ENCODE results near the gene TET2. TPM values are rescaled to one million over a fixed set of nuclear protein-coding genes. Genes with fewer than 3 reads are reported as not detected.

TET2 gene
- total and polyA plus RNA-seq, 11 donors, result 2.9 to 25.6 (median 13.7) TPM

DNA sequence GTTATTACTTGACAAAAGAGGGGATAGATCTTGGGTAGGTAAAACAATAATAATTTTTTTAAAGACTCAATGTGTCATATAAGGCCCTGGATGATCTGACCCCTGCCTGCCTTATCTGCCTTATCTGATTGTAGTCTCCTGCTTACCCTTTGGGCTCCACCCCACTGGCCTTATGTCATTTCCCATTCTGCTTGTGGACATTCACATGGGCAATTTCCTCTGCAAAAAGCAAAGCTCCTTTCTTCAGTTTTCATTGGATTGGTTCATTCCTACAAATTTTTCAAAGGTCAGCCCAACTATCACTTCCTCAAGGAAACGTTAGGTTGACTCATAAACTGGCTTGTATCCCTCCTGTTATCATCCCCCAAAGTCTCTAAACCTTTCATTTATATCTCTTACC is 15.7 kb upstream of the TET2 start:
- Histone ChIP-seq H3K36me3 (no peaks in the 10 kb centered on the region), H3K4me1 (peaks cover 0 to 39% (median 0%) of the 10 kb centered on the region in 12 donors), H3K4me3 (no peak overlapping the region), H3K9me3 (no peaks in the 10 kb centered on the region), H3K27ac (peak overlapping the region in 1 of 12 donors; percentile 12), H3K27me3 (no peaks in the 10 kb centered on the region)
- no peak for DNase-seq
- intact Hi-C loops (cut with DNase I), result no loop called here
- TF ChIP-seq POLR2A (IDR thresholded peaks at IDR 0.05), result no peak
- no peak for TF ChIP-seq CTCF (IDR thresholded peaks at IDR 0.05)
- WGBS, 4 donors, result 43 to 58% (median 47%) methylated on average over 1 of the region's 1 CpG
- peak in 1 of 4 donors; percentile 34 for ATAC-seq

GRCh38 chr4:105133976-105134375 is 12.7 kb upstream of the TET2 start:
- WGBS, 4 donors, result 90 to 97% (median 94%) methylated on average over 2 of the region's 2 CpGs
- H3K4me1 ChIP-seq, result peaks cover 0 to 41% (median 0%) of the 10 kb centered on the region in 12 donors
- no peak for DNase-seq
- H3K4me3 ChIP-seq, result no peak overlapping the region
- H3K27ac ChIP-seq, result no peak overlapping the region
- intact Hi-C loops (cut with DNase I), result no loop called here
- H3K36me3 ChIP-seq, result no peaks in the 10 kb centered on the region
- TF ChIP-seq CTCF (IDR thresholded peaks at IDR 0.05) (no peak), POLR2A (IDR thresholded peaks at IDR 0.05) (no peak)
- H3K9me3 ChIP-seq, result no peaks in the 10 kb centered on the region
- H3K27me3 ChIP-seq, result no peaks in the 10 kb centered on the region
- ATAC-seq, result no peak

DNA sequence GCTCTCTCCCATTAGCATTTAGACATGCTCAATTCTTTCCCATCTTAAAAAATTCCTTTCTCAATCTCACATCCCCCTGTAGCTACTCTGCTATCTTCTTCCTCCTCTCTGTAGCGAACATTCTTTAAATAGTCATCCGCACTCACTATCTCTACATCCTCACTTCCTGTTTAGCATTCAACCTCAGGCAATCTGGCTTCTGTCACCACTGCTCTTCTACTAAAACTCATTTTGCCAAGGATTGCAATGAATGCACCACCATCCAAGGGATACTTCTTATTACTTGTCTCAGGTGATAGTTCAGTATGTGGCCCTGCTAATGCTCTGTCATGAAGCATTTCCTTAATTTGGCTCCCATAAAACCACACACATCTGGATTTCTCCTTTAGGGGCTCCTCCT is 10.9 kb upstream of the TET2 start:
- Histone ChIP-seq H3K4me1 (peaks cover 0 to 23% (median 0%) of the 10 kb centered on the region in 12 donors), H3K36me3 (no peaks in the 10 kb centered on the region), H3K27ac (peak overlapping the region in 1 of 12 donors; percentile 42), H3K9me3 (no peaks in the 10 kb centered on the region), H3K27me3 (no peaks in the 10 kb centered on the region), H3K4me3 (peak overlapping the region in 1 of 12 donors; percentile 9)
- TF ChIP-seq POLR2A (IDR thresholded peaks at IDR 0.05) (no peak), CTCF (IDR thresholded peaks at IDR 0.05) (no peak)
- no peak for ATAC-seq
- 8 to 20% (median 17%) methylated on average over 2 of the region's 2 CpGs for WGBS, 4 donors
- DNase-seq, result no peak
- intact Hi-C loops (cut with DNase I), result no loop called here

DNA sequence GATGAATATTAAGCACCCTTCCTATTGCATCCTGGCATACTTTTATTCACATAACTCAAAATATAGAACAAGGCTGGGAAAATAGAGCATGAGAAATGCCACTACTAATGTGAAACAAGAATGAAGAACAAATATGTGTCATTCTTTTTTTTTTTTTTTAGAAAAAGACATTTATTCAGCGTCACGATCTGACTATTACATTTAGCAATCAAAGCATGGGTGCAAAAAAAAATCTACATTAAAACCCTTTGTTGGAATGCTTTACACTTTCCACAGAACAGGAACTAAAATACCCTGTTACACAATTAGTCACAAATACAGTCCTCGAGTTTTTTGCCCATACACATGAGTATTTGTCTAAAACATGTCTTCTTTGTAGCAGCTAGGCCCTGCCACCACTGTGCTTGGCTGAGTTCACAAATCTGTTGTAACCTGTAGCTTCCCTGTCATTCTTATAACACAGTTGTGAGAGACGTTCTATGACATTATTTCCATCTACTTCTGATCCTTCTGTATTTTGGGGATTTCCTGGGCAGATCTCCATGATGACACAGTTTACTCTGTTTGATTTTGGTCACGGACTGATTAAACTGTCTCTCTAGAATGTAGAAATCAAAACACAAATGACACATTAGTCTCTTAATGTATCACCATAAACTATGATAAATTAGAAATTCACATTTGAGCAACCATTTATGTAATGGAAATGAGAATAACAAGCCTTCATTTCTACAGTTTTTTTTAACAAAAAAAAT is 9.4 kb upstream of the TET2 start:
- ATAC-seq, result no peak
- no peaks in the 10 kb centered on the region for H3K36me3 ChIP-seq
- no peaks in the 10 kb centered on the region for H3K9me3 ChIP-seq
- no peak overlapping the region for H3K4me3 ChIP-seq
- no peak for TF ChIP-seq POLR2A (IDR thresholded peaks at IDR 0.05)
- no peak for TF ChIP-seq CTCF (IDR thresholded peaks at IDR 0.05)
- no peak for DNase-seq
- H3K4me1 ChIP-seq, result peaks cover 0 to 16% (median 0%) of the 10 kb centered on the region in 12 donors
- peak overlapping the region in 1 of 12 donors; percentile 47 for H3K27ac ChIP-seq
- WGBS, 4 donors, result 84 to 88% (median 85%) methylated on average over 5 of the region's 5 CpGs
- intact Hi-C loops (cut with DNase I), result no loop called here
- no peaks in the 10 kb centered on the region for H3K27me3 ChIP-seq
